HEK293T (cell line): ENCODE measurements around the gene ARHGAP25.

ENCODE experiments used
- FOXA1 ChIP-seq: fragments of 450-650 bp; IDR thresholded peaks from 2 replicates; pipeline ENCODE4 v1.6.1; 2016; ENCODE audit warnings: mild to moderate bottlenecking
- ZNF384 ChIP-seq: fragments of 450-650 bp; IDR thresholded peaks from 2 replicates; pipeline ENCODE4 v1.6.1; 2016

GRCh38 chr2:68857855-68858456, 123.3 kb downstream of the ARHGAP25 start:
- no peak for TF ChIP-seq ZNF384
- no peak for TF ChIP-seq FOXA1
